Measurements from ENCODE around the gene TMC1. TPM values are rescaled to one million over a fixed set of nuclear protein-coding genes. Genes with fewer than 3 reads are reported as not detected.

Gene TMC1
- total and polyA plus RNA-seq, 2 of the 13 experiments (the other 11 are each of a cell fraction or from before 2014, with no cell fraction given), result 0.02 to 0.03 TPM

GRCh38 chr9:72834994-72835393, 313.6 kb downstream of the TMC1 start (continued):
- TF ChIP-seq TBX2 (CRISPR knock-in tag; IDR thresholded peaks at IDR 0.05; ENCODE audit: borderline replicate concordance) (no peak), ZNF24 (IDR thresholded peaks at IDR 0.05) (no peak), GPN1 (CRISPR knock-in tag; IDR thresholded peaks at IDR 0.05; ENCODE audit: borderline replicate concordance) (no peak), ZSCAN12 (CRISPR knock-in tag; IDR thresholded peaks at IDR 0.05) (no peak), ARNTL (CRISPR knock-in tag; IDR thresholded peaks at IDR 0.05) (no peak), FOXP1 (IDR thresholded peaks at IDR 0.05) (no peak), FOXP1 (CRISPR knock-in tag; IDR thresholded peaks at IDR 0.05) (peak; percentile 79), SNAI1 (CRISPR knock-in tag; IDR thresholded peaks at IDR 0.05; ENCODE audit: borderline replicate concordance) (no peak), DDIT3 (CRISPR knock-in tag; IDR thresholded peaks at IDR 0.05) (no peak), ZNF775 (CRISPR knock-in tag; IDR thresholded peaks at IDR 0.05; ENCODE audit: borderline replicate concordance) (no peak), SOX13 (IDR thresholded peaks at IDR 0.05) (peak; percentile 92), SOX13 (CRISPR knock-in tag; conservative IDR thresholded peaks at IDR 0.05 in 1 of 2, IDR thresholded peaks at IDR 0.05 in 1 of 2) (peak in 1 of 2 experiments; percentile 99; a peak in 2 of 4 replicates), ZNF788 (CRISPR knock-in tag; IDR thresholded peaks at IDR 0.05; ENCODE audit: borderline replicate concordance) (no peak), ATF5 (CRISPR knock-in tag; IDR thresholded peaks at IDR 0.05; ENCODE audit: low read depth) (no peak), TIGD3 (CRISPR knock-in tag; IDR thresholded peaks at IDR 0.05; ENCODE audit: borderline replicate concordance) (no peak), ZKSCAN5 (CRISPR knock-in tag; IDR thresholded peaks at IDR 0.05) (no peak), TFDP1 (CRISPR knock-in tag; IDR thresholded peaks at IDR 0.05; ENCODE audit: borderline replicate concordance) (no peak), RFX1 (IDR thresholded peaks at IDR 0.05) (no peak), MAZ (IDR thresholded peaks at IDR 0.05; ENCODE audit: borderline replicate concordance, low read depth, low read length) (no peak), MAZ (CRISPR knock-in tag; IDR thresholded peaks at IDR 0.05; ENCODE audit: low read depth) (no peak)
- TF ChIP-seq, protein P1, sequence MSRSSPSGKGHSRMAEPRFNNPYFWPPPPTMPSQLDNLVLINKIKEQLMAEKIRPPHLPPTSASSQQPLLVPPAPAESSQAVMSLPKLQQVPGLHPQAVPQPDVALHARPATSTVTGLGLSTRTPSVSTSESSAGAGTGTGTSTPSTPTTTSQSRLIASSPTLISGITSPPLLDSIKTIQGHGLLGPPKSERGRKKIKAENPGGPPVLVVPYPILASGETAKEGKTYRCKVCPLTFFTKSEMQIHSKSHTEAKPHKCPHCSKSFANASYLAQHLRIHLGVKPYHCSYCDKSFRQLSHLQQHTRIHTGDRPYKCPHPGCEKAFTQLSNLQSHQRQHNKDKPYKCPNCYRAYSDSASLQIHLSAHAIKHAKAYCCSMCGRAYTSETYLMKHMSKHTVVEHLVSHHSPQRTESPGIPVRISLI (CRISPR knock-in tag; IDR thresholded peaks at IDR 0.05; ENCODE audit: borderline replicate concordance), result no peak
- TF ChIP-seq, protein P2, sequence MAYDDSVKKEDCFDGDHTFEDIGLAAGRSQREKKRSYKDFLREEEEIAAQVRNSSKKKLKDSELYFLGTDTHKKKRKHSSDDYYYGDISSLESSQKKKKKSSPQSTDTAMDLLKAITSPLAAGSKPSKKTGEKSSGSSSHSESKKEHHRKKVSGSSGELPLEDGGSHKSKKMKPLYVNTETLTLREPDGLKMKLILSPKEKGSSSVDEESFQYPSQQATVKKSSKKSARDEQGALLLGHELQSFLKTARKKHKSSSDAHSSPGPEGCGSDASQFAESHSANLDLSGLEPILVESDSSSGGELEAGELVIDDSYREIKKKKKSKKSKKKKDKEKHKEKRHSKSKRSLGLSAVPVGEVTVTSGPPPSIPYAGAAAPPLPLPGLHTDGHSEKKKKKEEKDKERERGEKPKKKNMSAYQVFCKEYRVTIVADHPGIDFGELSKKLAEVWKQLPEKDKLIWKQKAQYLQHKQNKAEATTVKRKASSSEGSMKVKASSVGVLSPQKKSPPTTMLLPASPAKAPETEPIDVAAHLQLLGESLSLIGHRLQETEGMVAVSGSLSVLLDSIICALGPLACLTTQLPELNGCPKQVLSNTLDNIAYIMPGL (CRISPR knock-in tag; IDR thresholded peaks at IDR 0.05; ENCODE audit: borderline replicate concordance in 1 of 2, low read depth in 1 of 2), result no peak

Data from HepG2 (cell line).